RWPE1 (cell line): ENCODE results near the gene THOC7.

Experiments used
- CTCF ChIA-PET: fragments of 350-600 bp; sonication (Branson Sonifier 250); formaldehyde crosslinking; extraction: SDS; loops from one replicate; lab custom pipeline; 2021; lab: Yijun Ruan, JAX
- POLR2A ChIA-PET: fragments of 400-600 bp; formaldehyde crosslinking; extraction: SDS; loops from one replicate; lab custom pipeline; 2020; ENCODE audit warnings: antibody characterized with exemption; ENCODE audit not compliant: low non-redundant PET; lab: Yijun Ruan, JAX
- DNase-seq: peaks from one replicate; pipeline ENCODE4 v3.0.0; 2012; ENCODE audit warnings: low spot score
- H3K27ac ChIP-seq: fragments of 450-650 bp; 2 replicates; pipeline ENCODE4 v1.5.1; 2017
- CTCF ChIP-seq: fragments of 450-650 bp; conservative IDR thresholded peaks from 2 replicates; pipeline ENCODE4 v1.5.1; 2017; ENCODE audit warnings: low read depth, mild to moderate bottlenecking

Gene THOC7

DNA sequence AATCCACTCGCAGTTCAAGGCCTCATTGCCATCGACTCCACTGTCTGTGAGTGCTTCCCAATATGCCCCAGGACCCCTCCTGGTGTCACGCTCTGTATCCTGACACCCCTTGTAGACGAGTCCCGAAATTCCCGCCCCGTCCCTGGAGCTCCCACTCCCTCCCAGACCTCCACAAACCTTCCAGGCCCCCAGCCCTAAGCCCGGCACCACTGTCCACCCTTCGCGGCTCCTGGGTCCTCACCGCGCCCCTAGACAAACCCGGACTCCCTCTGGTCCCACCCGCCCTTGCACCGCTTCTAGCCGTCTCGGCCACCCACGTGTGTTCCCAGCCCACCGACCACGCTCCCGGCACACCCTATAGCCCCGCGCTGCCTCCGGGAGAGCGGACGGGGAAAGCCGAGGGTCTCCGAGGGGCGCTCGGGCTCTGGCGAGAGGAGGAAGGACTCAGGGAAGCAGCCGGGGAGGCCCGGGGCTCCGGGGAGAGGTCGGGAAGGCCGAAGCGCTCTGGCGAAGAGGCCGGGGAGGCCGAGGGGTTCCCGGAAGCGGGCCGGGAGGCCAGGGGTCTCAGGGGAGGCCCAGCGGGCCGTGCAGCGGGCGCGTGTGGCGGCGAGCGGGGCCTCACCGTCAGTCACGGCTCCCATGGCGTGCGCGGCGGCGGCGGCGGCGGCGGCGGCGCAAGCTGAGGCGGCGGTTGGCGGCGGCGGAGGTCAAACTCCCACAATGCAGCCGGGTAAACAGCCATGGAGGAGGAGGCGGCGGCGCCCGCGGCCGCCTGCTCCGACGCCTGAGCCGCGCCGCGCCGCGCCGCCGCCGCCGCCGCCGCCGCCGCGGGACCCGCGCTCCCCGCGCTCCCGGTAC is at the start of gene THOC7, which contains the start of gene ATXN7:
Gene THOC7 (minus strand): TSS at position 656 of the 858 bp plus-strand sequence. CDS start 15 bp downstream, at position 641.
Gene ATXN7 (plus strand): TSS at position 718 of the 858 bp plus-strand sequence. CDS start 48,732 bp downstream, outside the sequence.
- POLR2A ChIA-PET: interaction anchor here (0.6 kb wide), 1 partner anchor 44 kb away, joined by 3 read pairs; no protein-coding TSS in a partner anchor
- CTCF ChIA-PET: no interaction called here

DNA sequence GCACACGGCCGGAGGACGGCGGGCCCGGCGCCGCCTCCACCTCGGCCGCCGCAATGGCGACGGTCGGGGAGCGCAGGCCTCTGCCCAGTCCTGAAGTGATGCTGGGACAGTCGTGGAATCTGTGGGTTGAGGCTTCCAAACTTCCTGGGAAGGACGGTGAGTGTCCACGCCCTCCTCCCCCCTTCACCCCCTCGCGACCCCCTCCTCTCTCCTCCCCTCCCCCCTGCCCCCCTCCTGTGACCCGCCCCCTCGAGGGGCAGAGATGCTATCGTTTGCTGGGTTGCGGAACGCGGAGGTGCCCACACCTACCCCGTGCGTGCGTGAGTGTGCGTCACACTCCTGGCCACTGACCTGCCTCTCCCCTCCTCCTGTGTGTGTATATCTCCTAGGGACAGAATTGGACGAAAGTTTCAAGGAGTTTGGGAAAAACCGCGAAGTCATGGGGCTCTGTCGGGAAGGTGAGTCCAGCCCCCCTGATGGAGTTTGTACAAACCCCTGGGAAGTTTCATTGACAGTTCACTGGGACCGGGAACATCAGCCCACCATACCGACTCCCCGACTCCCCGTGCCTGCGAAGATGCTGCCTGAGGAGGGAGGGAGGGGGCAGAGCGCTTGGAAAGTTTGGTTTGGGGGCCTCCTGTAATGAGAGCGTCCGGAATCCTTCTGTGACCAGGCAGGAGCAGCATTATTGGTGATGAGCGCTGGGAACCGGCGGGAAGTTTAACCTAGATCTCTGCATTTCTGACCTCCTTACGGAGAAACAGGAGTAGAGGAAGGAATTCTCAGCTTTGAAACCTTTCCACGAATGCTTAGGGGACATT is 49.4 kb upstream of the THOC7 start:
- peak overlapping the region; percentile 96 for H3K27ac ChIP-seq
- DNase-seq: peak; percentile 60
- no peak for TF ChIP-seq CTCF
- ChIA-PET POLR2A (no interaction called here), CTCF (interaction anchor here (1.0 kb wide), 2 partner anchors 43 to 81 kb away, joined by 3 to 4 read pairs; no protein-coding TSS in a partner anchor)

More for the DNA sequence above, at the start of gene THOC7, which contains the start of gene ATXN7:
- DNase-seq: peak; percentile 55
- peak within 1 kb of the TSS; percentile 87 for H3K27ac ChIP-seq
- no peak for TF ChIP-seq CTCF

GRCh38 chr3:63911873-63912767 is 48.5 kb upstream of the THOC7 start, which contains the start of gene SCAANT1:
SCAANT1 (minus strand) TSS chr3:63912383.
- peak; percentile 79 for DNase-seq
- POLR2A ChIA-PET: no interaction called here
- TF ChIP-seq CTCF: peak; percentile 26; the same call in 1 of the 2 replicates
- H3K27ac ChIP-seq: peak within 1 kb of the TSS; percentile 96
- CTCF ChIA-PET: interaction anchor here (0.6 to 1.0 kb wide), 2 partner anchors 43 to 722 kb away, joined by 3 read pairs; no protein-coding TSS in a partner anchor

DNA sequence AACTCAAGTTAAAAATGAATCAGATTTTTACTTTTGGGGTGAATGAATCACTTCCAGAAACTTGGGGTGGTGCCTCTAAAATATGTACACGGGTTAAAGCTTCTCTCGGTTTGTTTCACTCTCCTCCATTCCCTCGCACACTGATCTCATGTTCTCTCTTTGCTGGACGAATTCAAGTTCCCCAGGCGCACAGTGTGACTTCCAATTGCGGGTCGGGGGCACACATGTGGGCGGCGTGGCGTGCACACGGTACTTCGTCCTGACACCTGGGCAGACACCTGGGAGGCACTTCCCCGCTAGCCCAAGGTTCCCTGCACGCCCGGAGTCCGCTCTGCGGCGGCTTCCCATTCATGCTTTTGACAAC is 47.9 kb upstream of the THOC7 start:
- DNase-seq: no peak
- ChIA-PET CTCF (interaction anchor here (0.6 kb wide), 1 partner anchor 722 kb away, joined by 3 read pairs; no protein-coding TSS in a partner anchor), POLR2A (no interaction called here)
- H3K27ac ChIP-seq: peak overlapping the region; percentile 96
- no peak for TF ChIP-seq CTCF

GRCh38 chr3:63910891-63911290 is 47.3 kb upstream of the THOC7 start:
- ChIA-PET POLR2A (no interaction called here), CTCF (no interaction called here)
- no peak for DNase-seq
- no peak overlapping the region for H3K27ac ChIP-seq
- TF ChIP-seq CTCF: no peak
